GM08714 (cell line): ENCODE data around the gene MMS22L.

ENCODE experiments used
- H3K4me3 ChIP-seq: fragments of 200-500 bp; sonication (Bioruptor generic); 2 replicates; pipeline ENCODE4 v1.5.1; 2014; ENCODE audit warnings: mild to moderate bottlenecking, low read length, inconsistent platforms
- ZNF274 ChIP-seq: IDR thresholded peaks from 2 replicates; pipeline ENCODE4 v1.6.1; 2012; ENCODE audit warnings: mild to moderate bottlenecking, low read depth, low read length

The MMS22L gene

DNA sequence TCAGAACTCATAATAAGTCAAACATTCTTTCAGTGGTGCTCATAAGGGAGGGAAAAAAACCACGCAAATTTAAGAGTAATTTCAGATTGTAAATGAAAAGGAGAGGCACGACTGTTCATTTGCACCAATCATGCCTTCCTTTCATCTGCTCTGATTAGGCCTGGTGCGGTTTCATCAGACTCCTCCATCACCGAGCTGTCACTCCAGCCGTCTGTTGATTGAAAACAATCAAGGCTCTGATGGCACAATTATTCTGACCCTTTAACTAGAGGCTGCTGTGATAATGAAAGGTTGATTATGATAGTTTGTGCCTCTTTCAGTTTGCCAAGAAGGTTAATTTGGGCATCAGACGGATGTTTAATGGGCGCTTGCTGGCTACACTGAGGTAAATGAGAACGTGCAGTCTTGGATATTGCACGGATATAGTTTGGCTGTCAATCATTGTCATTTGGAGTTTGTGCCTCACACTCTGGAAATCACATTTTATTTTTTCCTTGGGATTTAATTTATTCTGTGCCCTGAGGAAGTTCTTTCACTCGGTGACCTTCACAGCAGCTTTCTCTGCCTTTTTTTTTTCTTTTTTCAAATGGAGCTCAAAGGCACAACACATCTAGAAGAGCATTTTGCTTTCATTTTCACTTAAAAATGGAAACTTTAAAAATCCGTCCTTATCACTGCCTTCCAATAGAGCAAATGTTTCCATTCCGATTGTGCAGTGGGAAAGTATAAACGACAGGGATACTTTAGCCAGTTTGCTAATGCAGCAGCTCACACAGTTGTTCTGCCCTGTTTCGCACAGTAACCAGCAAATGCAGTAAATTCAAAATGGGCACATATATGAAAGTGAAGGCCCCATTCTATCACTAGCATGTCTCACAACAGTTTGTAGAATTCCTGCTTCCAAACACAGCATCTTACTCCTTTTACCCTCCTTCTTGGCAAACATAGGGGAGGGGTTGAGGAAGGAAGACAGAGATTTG, 185.7 kb downstream of the MMS22L start:
- no peak for TF ChIP-seq ZNF274
- no peak overlapping the region for H3K4me3 ChIP-seq

GRCh38 chr6:97095311-97095850, 187.6 kb downstream of the MMS22L start:
- no peak overlapping the region for H3K4me3 ChIP-seq
- no peak for TF ChIP-seq ZNF274

DNA sequence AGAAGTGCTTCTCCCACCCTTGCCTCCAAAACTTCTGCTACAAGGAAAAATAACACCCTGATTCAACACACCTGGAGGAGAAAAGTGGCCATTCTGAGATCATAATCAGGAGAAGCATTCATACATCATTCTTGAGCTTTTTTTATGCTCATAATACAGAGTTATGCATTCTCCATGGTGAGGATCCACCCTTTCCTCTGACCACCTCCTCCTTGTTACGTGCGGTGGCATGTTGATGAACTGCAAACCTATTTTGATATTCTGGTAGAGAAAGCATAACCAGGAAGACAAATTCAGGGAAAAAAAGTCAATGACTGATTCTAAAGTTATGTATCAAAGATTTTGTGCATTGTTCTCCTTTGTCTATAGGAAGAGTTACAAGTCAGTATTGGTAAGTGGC, 188.6 kb downstream of the MMS22L start:
- no peak for TF ChIP-seq ZNF274

DNA sequence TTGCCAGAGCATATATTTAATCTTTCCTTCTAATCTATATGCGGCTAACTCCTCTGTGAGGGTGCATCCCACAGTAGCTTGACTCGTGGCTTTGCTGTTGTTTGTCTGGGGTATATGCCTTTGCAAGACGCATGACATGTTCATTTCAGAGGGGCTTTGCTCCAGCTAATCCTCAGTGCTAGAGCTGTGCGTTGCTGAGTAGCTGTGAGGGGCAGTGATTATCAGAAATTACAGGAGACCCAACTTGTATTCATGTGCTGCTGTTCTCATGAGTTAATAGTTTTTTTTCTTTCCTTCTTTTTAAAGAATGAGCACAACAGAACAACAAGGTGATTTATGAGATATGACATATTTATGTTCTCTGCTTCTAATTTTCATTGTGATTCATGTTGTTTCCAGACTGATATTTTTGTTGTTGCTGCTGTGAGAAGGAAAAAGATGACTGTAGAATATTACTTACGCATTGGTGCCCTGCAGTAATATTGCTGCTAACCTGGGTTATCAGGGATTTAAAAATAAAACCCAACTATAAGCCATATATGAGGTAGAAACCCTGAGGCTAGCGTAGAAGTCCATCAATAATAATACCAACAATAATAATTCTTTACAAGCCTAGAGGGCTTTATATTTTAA, 190.2 kb downstream of the MMS22L start:
- no peak overlapping the region for H3K4me3 ChIP-seq
- no peak for TF ChIP-seq ZNF274

More for the DNA sequence above, 188.6 kb downstream of the MMS22L start:
- H3K4me3 ChIP-seq: no peak overlapping the region
